Pancreas (tissue), 10 donors: ENCODE data around the gene DNAH6. TPM values are rescaled to one million over a fixed set of nuclear protein-coding genes. Genes with fewer than 3 reads are reported as not detected.
A peak's percentile ranks its signal among the peaks of the same experiment; 100 is the strongest.

ENCODE experiments used
- ATAC-seq, 4 donors: fragments of 200-7000 bp; cut with Tn5 transposase; one replicate each; pipeline versions ENCODE4 v1.8.0 to v1.9.1; 2020; ENCODE audit warnings: mild to moderate bottlenecking in 4 of 4, moderate library complexity in 4 of 4
- DNase-seq, 6 donors: peaks; one replicate each; pipeline ENCODE4 v3.0.0-alpha.2; 2020
- FAIRE-seq: peaks from 2 replicates; lab custom pipeline; 2012; peaks lifted over from hg19 to GRCh38; lab: Jason Lieb, UNC
- H3K27ac ChIP-seq, 4 donors: fragments of 200-600 bp; sonication (generic); 1 replicate in 3 of 4; 2 replicates in 1 of 4; pipeline versions ENCODE4 v1.5.0 to v1.8.0; 2020
- H3K27me3 ChIP-seq, 4 donors: fragments of 200-600 bp; one replicate each; pipeline ENCODE4 v1.8.0; 2021
- H3K36me3 ChIP-seq, 3 donors: fragments of 200-600 bp; sonication (generic) in 1 of 3; one replicate each; pipeline versions ENCODE4 v1.5.0 to v1.8.0; 2020 to 2021
- H3K4me1 ChIP-seq, 3 donors: fragments of 200-600 bp; one replicate each; pipeline ENCODE4 v1.8.0; 2021
- H3K4me3 ChIP-seq, 4 donors: fragments of 200-600 bp; sonication (generic) in 2 of 4; one replicate each; pipeline versions ENCODE4 v1.5.0 to v1.8.0; 2020 to 2021
- H3K9me3 ChIP-seq, 4 donors: fragments of 200-600 bp; one replicate each; pipeline ENCODE4 v1.8.0; 2021
- WGBS, 2 donors: extraction: QIAGEN DNeasy Blood & Tissue Kit; methylation state at CpG; one replicate each; pipeline ENCODE4 v1.1.7; 2013; 5-methylcytosine and 5-hydroxymethylcytosine counted together
- intact Hi-C, 3 donors: fragments of 100-400 bp; cut with DNase I; formaldehyde crosslinking; loops; one replicate each; pipeline versions ENCODE4 v1.11.1 to v1.14.2; 2022
- polyA plus RNA-seq, 2 donors: library from polyadenylated mRNA; stranded (reverse); fragments of 200-250 nt; gene quantifications; one replicate each; pipeline ENCODE4 v1.2.3, GENCODE V29; 2013
- total RNA-seq, 6 donors: library from RNA; stranded (reverse); fragmentation: NEBNext Ultra II Directional in 4 of 6; extraction: Animal tissue kit (Norgen Biotek cat#: 25700) in 4 of 6; gene quantifications; one replicate each; pipeline versions ENCODE4 v1.2.1 to v1.2.4, GENCODE V29; 2021 to 2023
- TF ChIP-seq, protein P1 (sequence below), 4 donors: fragments of 200-600 bp; sonication (generic) in 3 of 4; IDR thresholded peaks; one replicate each; pipeline versions ENCODE4 v1.5.0 to v1.8.0; 2021; ENCODE audit warnings: antibody characterized with exemption in 4 of 4
- donor health status: healthy with polysubstance abuse.
- donor health status: DM: no; HTN: no; CAD: no; lungs with moderate emphysema.
- donor health status: DM: no; HTN: no; CAD: no.
- donor health status: control.
- donor health status: control.
- donor health status: Bipolar disorder and iron deficiency.
- donor health status: DM: yes; HTN: yes; CAD: no.
- donor health status: DM: no; HTN: no; CAD: no.
- donor health status: DM: no; HTN: no; CAD: no.
- donor health status: DM: yes; HTN: yes; CAD: no.

Gene DNAH6
- total and polyA plus RNA-seq, 8 donors, result 0.19 to 1.6 (median 0.81) TPM

DNA sequence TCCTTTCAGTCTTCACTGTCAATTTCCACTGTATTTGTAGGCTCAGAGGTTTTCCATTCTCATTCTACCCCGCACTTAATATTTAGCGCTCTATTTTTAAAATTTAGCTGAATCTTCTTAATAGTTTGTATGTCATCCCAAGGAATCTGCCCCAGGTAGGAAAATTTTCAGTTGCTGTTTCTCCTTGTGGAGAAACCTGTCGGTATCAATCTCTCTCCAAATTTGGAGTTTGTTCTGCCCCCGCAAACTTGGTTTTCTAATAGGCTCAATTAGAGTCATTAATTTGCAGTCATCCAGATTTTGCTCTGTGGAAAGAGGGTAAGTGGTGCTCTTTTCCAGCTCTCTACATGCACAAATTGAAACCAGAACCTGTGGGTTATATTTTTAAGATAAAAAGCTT lies 87.6 kb downstream of the DNAH6 start:
- ATAC-seq, result no peak
- TF ChIP-seq, protein P1, sequence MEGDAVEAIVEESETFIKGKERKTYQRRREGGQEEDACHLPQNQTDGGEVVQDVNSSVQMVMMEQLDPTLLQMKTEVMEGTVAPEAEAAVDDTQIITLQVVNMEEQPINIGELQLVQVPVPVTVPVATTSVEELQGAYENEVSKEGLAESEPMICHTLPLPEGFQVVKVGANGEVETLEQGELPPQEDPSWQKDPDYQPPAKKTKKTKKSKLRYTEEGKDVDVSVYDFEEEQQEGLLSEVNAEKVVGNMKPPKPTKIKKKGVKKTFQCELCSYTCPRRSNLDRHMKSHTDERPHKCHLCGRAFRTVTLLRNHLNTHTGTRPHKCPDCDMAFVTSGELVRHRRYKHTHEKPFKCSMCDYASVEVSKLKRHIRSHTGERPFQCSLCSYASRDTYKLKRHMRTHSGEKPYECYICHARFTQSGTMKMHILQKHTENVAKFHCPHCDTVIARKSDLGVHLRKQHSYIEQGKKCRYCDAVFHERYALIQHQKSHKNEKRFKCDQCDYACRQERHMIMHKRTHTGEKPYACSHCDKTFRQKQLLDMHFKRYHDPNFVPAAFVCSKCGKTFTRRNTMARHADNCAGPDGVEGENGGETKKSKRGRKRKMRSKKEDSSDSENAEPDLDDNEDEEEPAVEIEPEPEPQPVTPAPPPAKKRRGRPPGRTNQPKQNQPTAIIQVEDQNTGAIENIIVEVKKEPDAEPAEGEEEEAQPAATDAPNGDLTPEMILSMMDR (IDR thresholded peaks at IDR 0.05), result no peak
- H3K27me3 ChIP-seq, result no peaks in the 10 kb centered on the region
- H3K9me3 ChIP-seq, result no peaks in the 10 kb centered on the region
- no peak for FAIRE-seq
- no peak for DNase-seq
- no peaks in the 10 kb centered on the region for H3K4me1 ChIP-seq
- no peaks in the 10 kb centered on the region for H3K36me3 ChIP-seq
- H3K27ac ChIP-seq, result no peak overlapping the region
- intact Hi-C loops, result no loop called here
- WGBS, 2 donors, result 91 to 96% methylated on average over 4 of the region's 4 CpGs
- no peak overlapping the region for H3K4me3 ChIP-seq

DNA sequence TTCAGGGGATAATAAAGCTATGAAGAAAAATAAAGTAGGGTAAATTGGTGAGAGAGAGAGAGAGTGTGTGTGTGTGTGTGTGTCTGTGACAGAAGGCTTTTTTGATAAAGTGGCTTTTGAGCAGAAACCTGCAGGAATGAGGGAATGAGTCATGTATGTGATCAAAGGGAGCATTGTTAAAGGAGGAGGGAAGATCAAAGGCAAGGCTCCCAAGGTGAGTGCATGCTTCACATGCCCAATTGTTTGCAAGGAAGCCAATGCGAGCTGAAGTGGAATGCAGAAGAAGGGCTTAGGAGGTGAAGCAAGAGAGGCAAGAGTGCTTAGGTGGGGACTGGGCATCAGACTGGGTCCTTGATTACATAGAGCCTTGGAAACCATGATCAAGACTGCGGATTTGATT lies 96.8 kb downstream of the DNAH6 start:
- H3K27ac ChIP-seq, result no peak overlapping the region
- H3K4me3 ChIP-seq, result no peak overlapping the region
- no peaks in the 10 kb centered on the region for H3K27me3 ChIP-seq
- DNase-seq (peak in 3 of 6 donors; percentile 8 to 21 (median 13)), ATAC-seq (peak; percentile 61 to 80 (median 72)), FAIRE-seq (no peak)
- 59 to 60% methylated on average over 2 of the region's 2 CpGs for WGBS, 2 donors
- intact Hi-C loops, result no loop called here
- TF ChIP-seq, protein P1 (IDR thresholded peaks at IDR 0.05), result no peak
- H3K36me3 ChIP-seq, result no peaks in the 10 kb centered on the region
- no peaks in the 10 kb centered on the region for H3K9me3 ChIP-seq
- H3K4me1 ChIP-seq, result no peaks in the 10 kb centered on the region

DNA sequence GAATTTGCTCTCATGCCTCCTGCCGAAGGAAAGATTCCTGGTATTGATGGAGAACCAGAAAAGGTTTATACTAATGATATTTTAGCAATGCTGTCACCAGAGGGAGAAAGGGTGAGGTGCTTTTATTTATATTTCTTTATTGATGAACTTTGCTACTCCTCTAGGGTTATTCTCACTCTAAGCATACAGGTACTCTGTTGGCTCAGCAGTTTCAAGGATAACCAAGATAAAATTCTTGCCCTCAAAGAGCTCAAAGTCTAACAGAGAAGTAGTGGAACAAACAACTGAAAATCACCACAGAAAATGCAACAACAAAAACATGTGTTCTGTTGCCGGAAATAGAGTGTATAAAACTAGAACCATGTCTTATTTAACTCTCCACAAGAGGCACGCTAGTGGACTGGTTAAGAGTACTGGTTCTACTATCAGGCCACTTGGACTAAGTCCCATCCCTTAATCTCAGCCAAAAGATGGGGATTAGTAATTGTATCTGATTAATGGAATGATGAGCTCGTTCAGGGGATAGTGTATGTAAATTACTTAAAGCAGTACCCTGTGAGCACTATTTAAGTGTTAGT lies 103.6 kb downstream of the DNAH6 start:
- Histone ChIP-seq H3K36me3 (no peaks in the 10 kb centered on the region), H3K27ac (no peak overlapping the region), H3K9me3 (no peaks in the 10 kb centered on the region), H3K4me1 (no peaks in the 10 kb centered on the region), H3K4me3 (no peak overlapping the region), H3K27me3 (no peaks in the 10 kb centered on the region)
- TF ChIP-seq, protein P1 (IDR thresholded peaks at IDR 0.05), result no peak
- WGBS, 2 donors, result 73 to 82% methylated on average over 4 of the region's 4 CpGs
- intact Hi-C loops, result no loop called here
- DNase-seq (no peak), ATAC-seq (no peak), FAIRE-seq (no peak)

DNA sequence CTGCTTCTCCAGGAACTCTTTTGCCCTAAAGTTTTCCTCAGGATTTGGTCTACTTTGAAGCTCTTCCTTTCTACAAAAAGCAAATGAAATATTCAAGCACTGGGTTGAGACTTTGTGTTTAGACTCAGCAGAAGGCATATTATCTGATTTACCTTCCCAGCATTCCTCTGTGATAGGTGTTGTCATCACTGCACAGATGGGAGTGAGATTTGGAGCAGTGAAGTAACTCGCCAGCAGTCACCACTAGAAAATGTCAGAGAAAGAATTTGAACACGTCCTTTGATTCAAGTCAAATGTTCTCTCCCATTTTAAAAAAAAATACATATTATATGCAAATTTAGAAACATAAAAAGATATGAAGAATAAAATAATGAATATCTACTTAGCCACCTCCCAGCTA lies 112.2 kb downstream of the DNAH6 start:
- no peaks in the 10 kb centered on the region for H3K4me1 ChIP-seq
- FAIRE-seq (no peak), DNase-seq (no peak), ATAC-seq (no peak)
- WGBS, 2 donors, result 68 to 80% methylated on average over 2 of the region's 2 CpGs
- H3K4me3 ChIP-seq, result no peak overlapping the region
- H3K27ac ChIP-seq, result no peak overlapping the region
- intact Hi-C loops, result no loop called here
- TF ChIP-seq, protein P1 (IDR thresholded peaks at IDR 0.05), result no peak
- no peaks in the 10 kb centered on the region for H3K27me3 ChIP-seq
- no peaks in the 10 kb centered on the region for H3K36me3 ChIP-seq
- H3K9me3 ChIP-seq, result no peaks in the 10 kb centered on the region

- DNase-seq, result no peak
- H3K9me3 ChIP-seq, result no peaks in the 10 kb centered on the region
- FAIRE-seq, result no peak
- intact Hi-C loops, result no loop called here
- H3K36me3 ChIP-seq, result no peaks in the 10 kb centered on the region
- no peak for ATAC-seq
- no peaks in the 10 kb centered on the region for H3K27me3 ChIP-seq
- H3K4me1 ChIP-seq, result no peaks in the 10 kb centered on the region
- H3K4me3 ChIP-seq, result no peak overlapping the region
- TF ChIP-seq, protein P1 (IDR thresholded peaks at IDR 0.05), result no peak
- no peak overlapping the region for H3K27ac ChIP-seq
Observed at GRCh38 chr2:84629550-84629949, 113.3 kb downstream of the DNAH6 start.
